ENCODE data around the gene HIPK4.

The HIPK4 gene

GRCh38 chr19:40366697-40367561, 23.1 kb downstream of the HIPK4 start:
- DNase-seq (ENCODE audit: low spot score) = no peak

- DNase-seq (ENCODE audit: low spot score) = peak; percentile 97
These were observed 24.2 kb downstream of the HIPK4 start for GRCh38 chr19:40365613-40366401.

- no peak for DNase-seq (ENCODE audit: low spot score)
These were observed 25.0 kb downstream of the HIPK4 start for GRCh38 chr19:40365010-40365409.

GRCh38 chr19:40363069-40363468, 26.9 kb downstream of the HIPK4 start:
- DNase-seq (ENCODE audit: low spot score) = no peak

GRCh38 chr19:40362160-40362559, 27.8 kb downstream of the HIPK4 start:
- DNase-seq (ENCODE audit: low spot score) = no peak

GRCh38 chr19:40360708-40361241, 29.2 kb downstream of the HIPK4 start:
- DNase-seq (ENCODE audit: low spot score) = no peak

- DNase-seq (ENCODE audit: low spot score) = no peak
These were observed 29.8 kb downstream of the HIPK4 start for GRCh38 chr19:40360020-40360707.

GRCh38 chr19:40358773-40359172, 31.2 kb downstream of the HIPK4 start:
- no peak for DNase-seq (ENCODE audit: low spot score)

- no peak for DNase-seq (ENCODE audit: low spot score)
These were observed 32.3 kb downstream of the HIPK4 start for GRCh38 chr19:40357640-40358039.

- DNase-seq (ENCODE audit: low spot score) = no peak
These were observed 33.0 kb downstream of the HIPK4 start for GRCh38 chr19:40356681-40357595.

GRCh38 chr19:40355975-40356680, 33.9 kb downstream of the HIPK4 start:
- no peak for DNase-seq (ENCODE audit: low spot score)

GRCh38 chr19:40348961-40349507, 40.9 kb downstream of the HIPK4 start:
- no peak for DNase-seq (ENCODE audit: low spot score)

- DNase-seq (ENCODE audit: low spot score) = peak; percentile 100
These were observed 41.7 kb downstream of the HIPK4 start, which contains the start of the genes C19orf47 and PLD3 for GRCh38 chr19:40348125-40348913. C19orf47 (minus strand) TSS chr19:40348397; CDS start chr19:40341857, 6,540 bp downstream. PLD3 (plus strand) TSS chr19:40348695; CDS start chr19:40366484, 17,789 bp downstream.

GRCh38 chr19:40344422-40344821, 45.6 kb downstream of the HIPK4 start:
- DNase-seq (ENCODE audit: low spot score) = no peak

- no peak for DNase-seq (ENCODE audit: low spot score)
These were observed 47.2 kb downstream of the HIPK4 start for GRCh38 chr19:40342644-40343311.

GRCh38 chr19:40341601-40342482, 48.1 kb downstream of the HIPK4 start:
- no peak for DNase-seq (ENCODE audit: low spot score)

- no peak for DNase-seq (ENCODE audit: low spot score)
These were observed 50.8 kb downstream of the HIPK4 start for GRCh38 chr19:40339018-40339728.

Measured in COLO829 (cell line).